Muscle layer of duodenum (tissue), 2 donors: ENCODE data around the gene FBXO7.

Experiments used
- H3K27ac ChIP-seq: one replicate; pipeline ENCODE4 v1.7.0; 2013; ENCODE audit warnings: mild to moderate bottlenecking, low read length
- H3K27me3 ChIP-seq: one replicate; pipeline ENCODE4 v1.7.0; 2013; ENCODE audit warnings: low read depth, mild to moderate bottlenecking, control low read depth, low read length
- H3K36me3 ChIP-seq, 2 donors: one replicate each; pipeline ENCODE4 v1.7.0; 2013; ENCODE audit warnings: low read length in 2 of 2, control low read depth in 1 of 2, mild to moderate bottlenecking in 1 of 2; ENCODE audit not compliant: insufficient read depth in 2 of 2, control insufficient read depth in 1 of 2
- H3K4me1 ChIP-seq, 2 donors: one replicate each; pipeline ENCODE4 v1.7.0; 2013; ENCODE audit warnings: low read length in 2 of 2, mild to moderate bottlenecking in 2 of 2, control low read depth in 1 of 2, moderate library complexity in 1 of 2; ENCODE audit not compliant: insufficient read depth in 2 of 2, control insufficient read depth in 1 of 2
- H3K4me3 ChIP-seq, 2 donors: one replicate each; pipeline ENCODE4 v1.7.0; 2013; ENCODE audit warnings: low read length in 2 of 2, low read depth in 1 of 2, mild to moderate bottlenecking in 1 of 2
- H3K9me3 ChIP-seq, 2 donors: one replicate each; pipeline ENCODE4 v1.7.0; 2013; ENCODE audit warnings: low read length in 2 of 2, control low read depth in 1 of 2, mild to moderate bottlenecking in 1 of 2; ENCODE audit not compliant: control insufficient read depth in 1 of 2
- donor health status: healthy.

The FBXO7 gene

GRCh38 chr22:32474635-32475467 lies at the start of gene FBXO7:
Gene FBXO7, plus strand, starts transcription at chr22:32474811. Its CDS starts 192 bp downstream, at chr22:32475003.
- H3K36me3 ChIP-seq: peaks cover 0 to 7% of the 10 kb centered on the region in 2 donors
- H3K9me3 ChIP-seq: no peaks in the 10 kb centered on the region
- peak within 1 kb of the TSS; percentile 84 to 87 for H3K4me3 ChIP-seq
- peaks cover 7 to 30% of the 10 kb centered on the region in 2 donors for H3K4me1 ChIP-seq
- peak within 1 kb of the TSS; percentile 90 for H3K27ac ChIP-seq
- no peaks in the 10 kb centered on the region for H3K27me3 ChIP-seq

GRCh38 chr22:32426881-32427280 lies 47.7 kb upstream of the FBXO7 start:
- Histone ChIP-seq H3K4me1 (no peaks in the 10 kb centered on the region), H3K4me3 (no peak overlapping the region), H3K27me3 (no peaks in the 10 kb centered on the region), H3K27ac (no peak overlapping the region), H3K36me3 (no peaks in the 10 kb centered on the region), H3K9me3 (no peaks in the 10 kb centered on the region)

- Histone ChIP-seq H3K4me1 (no peaks in the 10 kb centered on the region), H3K4me3 (no peak overlapping the region), H3K9me3 (no peaks in the 10 kb centered on the region)
These were observed 44.3 kb upstream of the FBXO7 start for GRCh38 chr22:32430352-32430751.

DNA sequence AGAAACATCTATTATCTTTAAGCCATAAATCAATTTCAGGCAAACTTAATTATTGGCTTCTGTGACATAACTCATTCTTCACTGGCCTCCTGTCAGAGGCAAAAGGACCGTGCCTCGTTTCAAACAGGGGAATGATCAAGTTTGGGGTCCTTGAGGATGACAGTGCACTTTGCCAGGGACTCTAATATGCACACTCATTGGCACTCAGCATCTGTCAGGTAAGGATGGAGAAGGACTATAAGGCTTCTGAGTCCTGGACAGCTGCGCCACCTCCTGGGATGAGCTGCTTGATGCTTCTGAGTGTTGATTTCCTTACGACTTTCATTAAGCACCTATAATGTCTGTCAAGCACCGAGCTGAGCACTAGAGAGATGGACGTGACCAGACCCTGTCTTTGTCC lies 30.5 kb upstream of the FBXO7 start:
- no peak overlapping the region for H3K27ac ChIP-seq
- no peaks in the 10 kb centered on the region for H3K4me1 ChIP-seq
- H3K36me3 ChIP-seq: no peaks in the 10 kb centered on the region
- H3K4me3 ChIP-seq: no peak overlapping the region
- no peaks in the 10 kb centered on the region for H3K27me3 ChIP-seq
- no peaks in the 10 kb centered on the region for H3K9me3 ChIP-seq

More at GRCh38 chr22:32430352-32430751, 44.3 kb upstream of the FBXO7 start:
- Histone ChIP-seq H3K27me3 (no peaks in the 10 kb centered on the region), H3K36me3 (no peaks in the 10 kb centered on the region), H3K27ac (no peak overlapping the region)

- no peaks in the 10 kb centered on the region for H3K27me3 ChIP-seq
- no peak overlapping the region for H3K27ac ChIP-seq
- H3K36me3 ChIP-seq: no peaks in the 10 kb centered on the region
- no peak overlapping the region for H3K4me3 ChIP-seq
- H3K4me1 ChIP-seq: no peaks in the 10 kb centered on the region
- H3K9me3 ChIP-seq: no peaks in the 10 kb centered on the region
These were observed 28.3 kb upstream of the FBXO7 start for GRCh38 chr22:32446321-32446720.

DNA sequence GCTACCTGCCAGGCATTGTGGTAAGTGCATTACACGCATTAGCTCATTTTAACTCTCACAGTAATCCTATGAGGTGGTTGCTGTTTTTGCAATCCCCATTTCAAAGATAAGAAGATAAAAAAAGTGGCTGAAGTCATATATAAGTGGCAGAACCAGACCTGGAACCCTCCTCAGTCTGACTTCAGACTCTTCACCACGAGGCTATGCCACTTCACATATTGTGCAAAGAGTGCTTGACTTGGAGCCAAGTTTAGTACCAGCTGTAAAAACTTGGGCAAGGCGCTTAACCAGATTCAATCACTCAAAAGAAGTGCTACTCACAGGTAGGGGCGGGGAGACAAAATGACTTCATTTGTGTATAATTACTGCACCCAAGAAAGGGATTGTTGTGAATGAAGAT lies 25.6 kb upstream of the FBXO7 start:
- no peak overlapping the region for H3K4me3 ChIP-seq
- H3K27ac ChIP-seq: no peak overlapping the region
- H3K36me3 ChIP-seq: no peaks in the 10 kb centered on the region
- H3K9me3 ChIP-seq: no peaks in the 10 kb centered on the region
- no peaks in the 10 kb centered on the region for H3K27me3 ChIP-seq
- H3K4me1 ChIP-seq: no peaks in the 10 kb centered on the region

DNA sequence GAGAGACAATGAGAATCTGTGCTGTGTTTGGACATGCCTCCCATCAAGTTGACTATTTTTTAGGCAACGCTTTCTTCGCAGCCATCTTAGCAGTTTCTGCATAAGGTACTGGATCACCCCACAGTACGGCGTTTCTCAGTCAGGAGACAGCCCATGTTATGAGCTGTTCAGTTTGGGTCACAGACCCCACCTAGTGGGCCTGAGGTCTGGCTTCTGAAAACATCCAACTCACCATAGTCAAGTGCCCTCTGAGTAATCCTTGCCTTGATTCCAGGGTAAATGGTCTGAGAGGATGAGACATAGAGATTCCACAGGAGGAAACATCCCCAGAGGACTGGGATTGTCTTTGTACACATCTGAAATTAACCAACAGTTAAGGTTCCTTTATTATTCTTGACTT lies 17.6 kb upstream of the FBXO7 start:
- Histone ChIP-seq H3K27ac (no peak overlapping the region), H3K27me3 (no peaks in the 10 kb centered on the region), H3K4me3 (no peak overlapping the region), H3K4me1 (no peaks in the 10 kb centered on the region), H3K36me3 (no peaks in the 10 kb centered on the region), H3K9me3 (no peaks in the 10 kb centered on the region)

DNA sequence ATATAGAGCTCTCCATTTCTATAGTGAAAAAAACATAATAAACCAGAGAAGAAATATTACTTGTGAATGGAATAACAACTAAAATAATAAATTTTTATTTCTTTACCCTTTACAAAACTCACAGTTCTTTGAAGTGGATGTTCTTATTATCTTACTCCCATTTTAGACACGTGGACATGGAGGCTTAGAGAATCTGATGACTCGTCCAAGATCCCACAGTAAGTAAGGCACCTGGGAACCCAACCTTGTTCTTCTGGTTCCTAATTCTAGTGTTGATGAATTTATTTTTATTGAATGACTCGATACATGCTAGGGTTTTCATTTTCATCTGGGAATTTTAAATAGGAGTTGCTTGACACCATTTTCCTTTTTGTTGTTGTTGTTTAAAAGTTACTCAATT lies 12.2 kb upstream of the FBXO7 start:
- no peaks in the 10 kb centered on the region for H3K36me3 ChIP-seq
- no peaks in the 10 kb centered on the region for H3K27me3 ChIP-seq
- H3K27ac ChIP-seq: no peak overlapping the region
- H3K4me3 ChIP-seq: no peak overlapping the region
- no peaks in the 10 kb centered on the region for H3K4me1 ChIP-seq
- H3K9me3 ChIP-seq: no peaks in the 10 kb centered on the region

DNA sequence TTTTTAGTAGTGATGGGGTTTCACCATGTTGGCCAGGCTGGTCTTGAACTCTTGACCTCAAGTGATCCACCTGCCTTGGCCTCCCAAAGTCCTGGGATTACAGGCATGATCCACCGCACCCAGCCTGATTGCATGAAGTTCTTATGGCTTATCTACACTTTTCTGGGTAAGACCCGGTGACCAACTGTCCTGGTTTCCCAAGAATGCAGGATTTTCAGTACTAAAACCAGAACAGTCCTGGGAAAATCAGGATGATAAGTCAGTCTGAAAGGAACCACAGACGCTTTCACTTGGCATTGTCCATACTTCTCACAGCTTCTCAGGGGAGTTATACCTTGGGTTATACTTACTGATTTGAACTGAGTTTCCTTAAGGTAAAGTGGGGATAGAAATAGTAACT lies 8.9 kb upstream of the FBXO7 start:
- no peaks in the 10 kb centered on the region for H3K9me3 ChIP-seq
- no peaks in the 10 kb centered on the region for H3K27me3 ChIP-seq
- no peak overlapping the region for H3K4me3 ChIP-seq
- H3K4me1 ChIP-seq: no peaks in the 10 kb centered on the region
- H3K36me3 ChIP-seq: no peaks in the 10 kb centered on the region
- no peak overlapping the region for H3K27ac ChIP-seq

DNA sequence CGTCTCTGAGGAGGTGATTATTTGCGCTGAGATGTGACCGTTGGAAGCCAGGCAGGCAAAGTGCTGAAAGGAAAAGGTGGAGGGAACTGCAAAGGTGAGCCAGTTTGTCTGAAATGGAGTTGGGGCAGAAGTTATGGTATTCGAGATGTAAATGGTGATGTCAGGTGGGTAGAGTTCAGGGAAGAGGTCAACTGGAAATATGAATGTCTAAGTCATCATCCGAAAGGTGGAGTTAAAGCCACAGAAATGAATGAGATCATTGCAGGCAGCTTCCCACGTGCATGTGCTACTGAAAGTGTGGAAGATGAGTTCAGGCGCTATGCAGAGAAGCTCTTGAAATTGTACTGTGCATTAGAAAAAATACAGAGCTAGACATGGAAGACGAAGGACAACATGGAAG lies 8.1 kb upstream of the FBXO7 start:
- no peaks in the 10 kb centered on the region for H3K9me3 ChIP-seq
- H3K36me3 ChIP-seq: no peaks in the 10 kb centered on the region

GRCh38 chr22:32469799-32470212 lies 4.8 kb upstream of the FBXO7 start:
- no peak overlapping the region for H3K4me3 ChIP-seq
- H3K9me3 ChIP-seq: no peaks in the 10 kb centered on the region
- peaks cover 7 to 10% of the 10 kb centered on the region in 2 donors for H3K4me1 ChIP-seq
- peaks cover 0 to 3% of the 10 kb centered on the region in 2 donors for H3K36me3 ChIP-seq
- H3K27me3 ChIP-seq: no peaks in the 10 kb centered on the region
- H3K27ac ChIP-seq: no peak overlapping the region

More for the DNA sequence above, 8.1 kb upstream of the FBXO7 start:
- Histone ChIP-seq H3K27me3 (no peaks in the 10 kb centered on the region), H3K4me1 (no peaks in the 10 kb centered on the region), H3K27ac (no peak overlapping the region), H3K4me3 (no peak overlapping the region)
